HG02678 (cell line): ENCODE results near the gene UEVLD.
"Not testable (repeated sequence)": the region's sequence is repeated elsewhere in the genome, so short reads cannot be mapped to it uniquely, and the experiment has no call there.

Experiments
- ATAC-seq: cut with Tn5 transposase; IDR thresholded peaks from one replicate; pipeline ENCODE4 v1.9.1; 2021; ENCODE audit warnings: mild to moderate bottlenecking, moderate library complexity; ENCODE audit not compliant: unreplicated experiment

The UEVLD gene

DNA sequence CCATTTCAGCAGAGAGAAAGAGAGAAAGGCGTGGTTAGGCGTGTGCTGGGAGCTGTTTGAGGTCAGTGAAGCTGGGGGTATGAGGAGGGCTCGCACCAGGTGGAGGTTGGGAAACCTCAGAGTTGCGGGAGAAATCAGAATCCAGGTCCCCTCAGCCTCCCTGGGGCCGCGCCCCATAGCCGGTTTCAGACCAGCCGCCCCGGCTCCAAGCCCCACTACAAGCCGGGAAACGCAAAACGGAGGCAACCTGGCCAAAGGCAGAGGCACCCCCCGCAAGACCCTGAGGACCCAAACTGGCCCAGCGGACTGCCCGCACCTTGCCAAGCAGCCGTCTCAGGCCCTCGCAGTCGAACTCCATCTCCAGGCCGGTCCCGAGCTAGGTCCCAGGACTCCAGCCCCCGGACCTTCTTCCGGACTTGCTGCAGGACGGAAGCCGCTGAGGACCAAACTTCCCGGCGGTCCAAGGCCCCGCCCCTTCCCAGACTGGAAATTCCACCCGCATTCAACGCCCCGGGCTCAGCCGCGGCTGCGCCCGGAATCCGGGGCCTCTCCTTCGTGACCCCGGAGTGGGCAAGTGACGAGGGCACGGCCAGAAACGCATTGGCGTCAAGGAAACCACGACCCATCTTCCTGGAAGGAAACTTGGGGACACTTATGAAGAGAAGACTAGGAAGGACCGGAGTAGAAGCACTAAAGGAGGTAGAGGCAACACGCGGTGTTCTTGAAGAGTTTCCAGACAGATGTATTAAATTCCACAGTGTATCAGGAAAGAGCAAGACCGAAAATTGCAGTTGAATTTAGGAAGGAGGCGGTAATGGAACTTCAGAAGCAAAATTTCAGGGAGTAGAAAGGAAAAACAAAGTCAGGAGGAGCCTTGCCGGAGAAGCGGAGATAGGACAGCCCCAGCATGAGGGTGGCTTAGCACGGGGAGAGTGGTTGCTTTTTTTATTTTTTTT lies at the start of gene UEVLD:
TSS of gene UEVLD (minus strand) at position 438 of the 956 bp plus-strand sequence. CDS start at position 358, 80 bp downstream.
- peak; percentile 69 for ATAC-seq

DNA sequence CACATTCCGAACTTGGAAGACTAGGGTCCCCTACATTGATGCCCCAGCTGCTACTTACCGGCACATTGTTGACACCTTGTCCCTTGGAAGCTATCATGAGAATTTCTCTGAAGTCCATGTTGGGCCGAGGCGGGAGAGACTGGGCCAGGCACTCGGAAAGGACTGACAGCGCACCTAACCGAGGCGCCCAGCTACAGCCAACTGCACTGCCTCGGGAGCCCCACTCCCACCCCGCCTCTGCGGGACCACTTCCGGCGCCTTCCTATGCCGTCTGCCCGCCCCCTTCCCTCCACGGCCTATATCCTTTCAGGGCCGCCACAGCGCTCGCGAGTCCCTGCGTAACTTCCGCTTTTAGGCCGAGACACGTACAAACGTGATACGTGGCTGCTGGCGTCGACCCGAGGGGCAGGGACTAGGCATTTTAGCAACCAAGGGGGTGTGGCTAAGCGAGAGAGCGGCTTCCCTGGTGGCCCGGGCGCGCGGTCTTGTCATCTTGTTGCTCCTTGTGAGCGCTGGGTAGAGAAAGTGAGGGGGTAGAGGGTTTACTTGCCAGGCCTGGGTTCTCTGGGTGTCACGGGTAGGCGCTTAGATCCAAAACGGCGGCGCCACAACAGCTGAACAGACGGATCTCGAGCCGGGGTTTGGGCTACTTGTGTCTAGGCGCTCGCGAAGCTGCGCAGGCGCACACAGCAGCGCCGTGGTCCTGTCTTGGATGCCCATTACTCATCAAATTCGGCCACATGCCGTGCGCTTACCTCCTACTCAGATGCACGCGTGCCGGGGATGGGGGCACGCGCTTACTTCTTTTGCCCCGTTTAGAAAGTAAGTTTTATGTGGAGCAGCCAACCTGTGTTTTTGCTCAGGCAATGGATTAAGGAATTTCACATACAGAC lies 45.9 kb upstream of the UEVLD start, which contains the start of gene SPTY2D1:
TSS of gene SPTY2D1 (minus strand) at position 203 of the 893 bp plus-strand sequence. CDS start at position 118, 85 bp downstream.
- ATAC-seq = peak; percentile 95

DNA sequence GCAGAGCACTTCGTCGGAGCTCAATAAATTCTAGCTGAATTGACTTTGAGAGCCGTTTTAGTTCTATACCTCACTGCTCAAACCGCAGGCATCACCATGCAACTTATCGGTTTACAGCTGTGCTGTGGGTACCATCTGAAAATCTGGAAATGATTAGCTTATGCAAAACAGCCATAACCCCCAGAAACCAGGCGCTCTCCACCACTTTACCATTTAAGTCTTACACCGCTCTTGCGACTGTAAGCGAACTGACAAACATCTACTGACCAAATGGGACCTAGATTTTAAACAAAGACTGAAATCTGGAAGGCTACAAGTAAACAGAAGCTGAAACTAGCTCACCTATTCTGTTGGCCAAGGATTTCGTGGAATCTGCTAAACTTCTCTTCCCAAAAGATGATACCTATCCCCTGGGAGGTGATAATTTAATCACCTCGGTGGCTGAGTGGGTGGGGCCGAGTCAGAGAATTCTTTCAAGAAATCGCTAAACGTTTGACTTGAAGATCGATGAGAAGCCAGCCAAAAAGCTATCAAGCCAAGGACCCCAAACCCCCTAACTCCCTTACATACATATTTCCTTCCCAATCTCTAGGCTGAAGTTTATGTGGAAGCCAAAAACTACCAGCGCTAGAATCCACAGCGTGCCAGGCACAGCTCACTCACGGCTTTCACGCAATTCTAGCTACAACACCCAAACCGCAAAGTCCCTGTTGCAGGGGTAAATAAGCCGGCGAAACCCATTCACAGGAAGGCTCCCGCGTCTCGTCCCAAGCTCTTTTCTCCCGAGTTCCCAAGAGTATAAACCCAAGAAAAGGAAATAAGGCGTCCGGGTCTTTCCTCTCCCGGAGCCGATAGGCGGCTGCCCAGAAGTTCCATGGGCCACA lies 45.0 kb upstream of the UEVLD start:
- ATAC-seq = peak; percentile 63

DNA sequence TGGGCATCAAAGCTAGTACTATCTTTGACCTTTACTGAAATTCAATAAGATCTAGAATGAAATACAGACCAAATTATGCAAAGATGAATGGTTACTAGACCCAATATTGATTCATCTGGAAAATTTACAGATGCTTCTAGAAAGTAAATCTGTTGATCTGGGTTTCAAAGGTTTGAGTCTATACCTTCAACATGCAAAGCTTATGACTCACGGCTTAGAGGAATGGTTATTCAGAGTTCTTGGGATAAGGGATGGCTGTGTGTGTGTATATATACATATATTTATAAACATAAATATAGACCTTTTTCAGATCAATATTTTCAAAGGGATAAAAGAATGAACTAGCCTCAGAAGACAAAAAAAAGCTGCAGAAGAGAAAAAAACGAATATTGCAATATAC lies 44.3 kb upstream of the UEVLD start:
- ATAC-seq = no peak

DNA sequence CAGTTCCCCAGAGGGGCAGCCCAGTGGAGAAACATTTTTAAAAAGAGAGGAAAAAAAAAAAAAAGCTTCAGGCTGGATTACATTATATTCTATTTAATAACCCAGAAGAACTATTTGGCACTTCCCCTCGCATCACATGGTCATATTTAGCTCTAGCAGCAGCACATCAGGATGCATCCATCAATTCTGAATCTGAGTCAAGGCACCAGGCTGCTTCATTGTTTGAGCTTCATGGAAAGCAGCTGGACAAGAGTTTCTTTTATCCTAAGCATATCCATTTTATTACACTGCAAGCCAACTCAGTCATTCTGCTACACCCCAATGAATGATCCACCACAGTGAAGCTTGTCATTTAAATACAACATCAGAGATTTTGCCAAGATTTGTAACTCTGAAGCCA lies 35.6 kb upstream of the UEVLD start:
- ATAC-seq = no peak

DNA sequence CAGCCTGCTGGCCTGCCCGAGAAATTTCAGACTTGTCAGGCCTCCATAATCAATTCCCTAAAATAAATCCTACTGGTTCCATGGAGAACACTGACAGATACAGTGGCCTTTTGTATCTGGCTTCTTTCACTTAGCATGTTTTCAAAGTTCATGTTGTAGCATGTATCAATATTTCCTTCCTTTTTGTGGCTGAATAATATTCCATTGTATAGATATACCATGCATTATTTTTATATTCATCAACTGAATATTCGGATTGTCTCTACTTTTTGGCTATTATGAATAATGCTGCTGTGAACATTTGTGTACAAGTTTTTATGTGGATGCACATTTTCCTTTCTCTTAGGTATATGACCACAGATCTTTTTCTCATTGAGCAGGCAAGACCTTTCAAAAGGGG lies 35.2 kb upstream of the UEVLD start:
- ATAC-seq = no peak

DNA sequence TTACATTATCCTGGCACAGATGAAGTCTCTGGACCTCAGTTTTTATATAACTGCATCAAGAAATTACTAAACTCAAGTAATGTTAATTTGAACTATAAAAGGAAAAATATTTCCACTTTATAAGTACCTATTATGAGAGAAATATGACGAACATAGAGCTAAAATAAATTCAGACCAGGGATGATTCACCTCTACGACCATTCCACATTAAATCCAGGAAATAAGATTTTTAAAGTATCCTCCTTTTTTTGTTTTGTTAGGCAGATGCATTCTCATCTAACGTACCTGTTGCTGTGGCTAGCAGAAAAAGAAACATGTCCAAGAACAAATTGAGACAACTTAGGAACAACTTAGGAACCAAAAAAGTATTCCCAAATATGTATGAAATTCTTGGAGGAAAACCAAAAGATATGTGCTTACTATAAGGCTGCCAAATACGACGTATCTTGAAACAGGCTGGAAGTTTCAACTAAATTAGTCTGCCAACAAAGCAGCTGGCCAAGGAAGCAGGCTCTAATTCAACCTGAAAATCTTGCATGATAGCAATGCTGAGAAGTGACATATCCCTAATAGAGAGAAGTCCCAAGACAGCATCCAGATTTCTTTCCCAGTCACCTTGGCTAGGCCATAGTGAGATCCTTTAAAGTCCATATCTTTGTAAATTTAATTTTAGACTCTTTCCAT lies 29.9 kb upstream of the UEVLD start:
- no peak for ATAC-seq

DNA sequence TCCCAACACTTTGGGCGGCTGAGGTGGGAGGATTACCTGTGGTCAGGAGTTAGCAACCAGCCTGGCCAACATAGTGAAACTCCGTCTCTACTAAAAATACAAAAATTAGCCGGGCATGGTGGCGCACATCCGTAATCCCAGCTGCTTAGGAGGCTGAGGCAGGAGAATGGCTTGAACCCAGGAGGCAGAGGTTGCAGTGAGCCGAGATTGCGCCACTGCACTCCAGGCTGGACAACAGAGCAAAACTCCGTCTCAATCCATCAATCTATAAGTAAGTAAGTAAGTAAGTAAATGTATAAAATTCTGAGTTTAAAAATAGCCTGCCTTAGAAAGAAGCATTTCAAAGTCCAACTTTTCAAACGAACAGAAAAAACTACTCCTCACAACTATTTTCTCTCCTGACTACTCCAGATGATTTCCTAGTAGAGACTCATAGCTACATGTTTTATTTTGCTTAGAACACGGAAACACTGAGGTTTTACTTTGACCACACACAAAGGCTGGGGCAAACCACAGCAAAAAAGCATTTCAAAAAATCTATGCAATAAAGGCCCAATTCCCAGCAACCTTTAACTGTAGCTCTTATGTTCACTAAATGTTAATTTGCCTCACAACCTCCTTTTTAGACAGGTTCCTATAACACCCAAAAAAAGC lies 29.3 kb upstream of the UEVLD start:
- ATAC-seq = peak; percentile 50

DNA sequence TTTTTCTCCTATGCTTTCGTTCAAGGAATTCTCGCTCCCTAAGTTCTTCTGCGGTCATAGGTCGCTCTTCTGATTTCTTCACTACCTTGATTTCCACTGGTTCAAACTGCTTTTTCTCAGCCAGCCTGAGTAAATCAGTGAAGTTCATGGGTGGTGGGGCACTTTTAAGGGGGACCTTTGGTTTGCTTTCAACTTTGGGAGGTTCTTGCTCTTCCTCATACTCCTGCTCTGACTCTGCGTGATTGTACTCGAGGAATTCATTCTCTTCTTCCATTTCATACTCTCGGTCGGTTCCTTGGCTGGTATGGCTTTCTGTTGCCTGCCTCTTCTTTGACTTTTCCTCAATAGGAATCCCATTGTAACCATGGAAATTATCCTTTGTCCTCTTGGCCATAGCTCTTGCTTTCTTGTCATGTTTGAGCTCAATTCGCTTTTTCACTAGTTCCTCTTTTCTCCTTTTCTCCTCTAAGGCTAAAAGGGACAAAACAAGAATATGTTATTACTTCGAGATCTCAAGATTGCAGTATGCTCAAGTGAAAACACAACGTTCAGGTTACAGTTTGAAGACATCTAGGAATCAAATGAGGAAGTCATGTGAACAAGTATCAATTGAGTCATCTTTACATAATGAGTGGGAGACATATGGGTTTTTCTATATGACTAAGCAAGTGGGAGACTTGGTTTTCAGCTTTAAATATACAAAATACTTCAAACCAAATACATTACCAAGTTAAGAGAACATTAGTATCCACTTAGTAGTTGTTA lies 27.3 kb upstream of the UEVLD start:
- ATAC-seq = peak; percentile 90

DNA sequence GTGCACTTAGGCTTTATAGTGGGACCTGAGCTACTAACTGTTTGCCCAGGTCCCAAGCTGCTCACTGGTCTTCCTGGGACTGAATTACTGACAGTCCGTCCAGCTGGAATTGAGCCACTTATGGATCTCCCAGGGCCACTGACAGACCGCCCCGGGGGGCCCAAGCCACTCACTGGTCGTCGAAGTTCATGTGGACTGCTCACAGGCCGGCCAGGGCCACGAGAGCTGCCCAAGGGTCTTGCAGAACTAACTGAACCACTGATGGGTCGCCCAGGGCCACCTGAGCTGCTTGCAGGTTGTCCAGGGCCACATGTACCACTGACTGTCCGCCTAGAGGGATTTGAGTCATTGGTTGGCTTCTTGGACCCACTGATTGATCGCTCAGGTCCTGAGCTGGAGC lies 26.1 kb upstream of the UEVLD start:
- no peak for ATAC-seq

DNA sequence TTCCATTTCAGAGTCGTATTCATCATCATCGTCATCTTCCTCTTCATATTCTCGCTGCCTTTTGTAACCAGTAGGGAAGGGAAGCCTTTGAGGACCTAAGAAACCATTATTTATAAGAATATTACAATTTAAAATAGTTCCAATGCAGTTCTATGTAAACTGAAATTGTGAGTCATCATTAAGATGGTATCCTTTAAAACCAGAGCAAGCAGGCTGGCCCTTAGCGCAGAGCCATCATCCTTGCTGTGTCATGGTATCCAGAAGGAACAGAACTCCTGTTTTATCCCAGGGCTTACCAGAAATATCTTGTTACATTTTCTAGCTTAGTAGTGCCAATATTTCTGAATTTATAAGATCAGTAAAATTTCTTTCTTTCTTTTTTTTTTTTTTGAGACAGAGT lies 23.9 kb upstream of the UEVLD start:
- ATAC-seq = no peak

DNA sequence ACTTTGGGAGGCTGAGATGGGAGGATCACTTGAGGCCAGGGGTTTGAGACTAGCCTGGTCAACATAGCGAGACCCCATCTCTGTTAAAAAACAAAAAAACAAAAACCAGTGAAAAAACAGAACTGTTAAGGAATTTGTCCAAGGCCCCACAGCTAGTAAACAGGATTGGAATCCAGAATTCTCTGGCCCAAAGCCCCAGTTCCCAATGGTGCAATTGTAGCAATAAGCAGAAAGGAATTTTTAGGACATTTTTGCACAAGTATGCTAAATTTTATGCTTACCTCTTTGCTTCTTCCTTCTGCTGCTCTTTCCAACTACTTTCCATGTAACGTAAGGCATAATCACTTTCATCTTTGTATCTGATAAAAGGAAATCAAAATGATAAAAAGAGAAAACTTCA lies 22.7 kb upstream of the UEVLD start:
- no peak for ATAC-seq

DNA sequence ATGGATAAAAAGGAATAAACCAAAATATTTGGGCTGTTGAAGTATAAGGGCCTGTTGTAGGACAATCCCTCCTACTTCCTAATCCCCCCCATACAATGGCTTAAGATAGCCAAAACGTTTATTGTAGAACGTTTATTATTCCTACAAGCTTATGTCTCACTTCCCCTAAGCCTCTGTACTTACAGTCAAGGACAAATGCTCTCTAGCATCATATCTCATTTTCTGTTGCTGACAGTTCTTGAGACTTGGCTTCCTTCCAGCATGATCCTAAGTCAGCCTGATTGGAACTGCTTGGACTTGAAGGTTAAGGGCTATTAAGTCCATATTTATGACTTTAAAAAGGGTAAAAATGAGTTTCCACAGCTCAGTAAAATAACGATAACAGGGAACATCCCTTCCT lies 19.8 kb upstream of the UEVLD start:
- ATAC-seq = no peak

DNA sequence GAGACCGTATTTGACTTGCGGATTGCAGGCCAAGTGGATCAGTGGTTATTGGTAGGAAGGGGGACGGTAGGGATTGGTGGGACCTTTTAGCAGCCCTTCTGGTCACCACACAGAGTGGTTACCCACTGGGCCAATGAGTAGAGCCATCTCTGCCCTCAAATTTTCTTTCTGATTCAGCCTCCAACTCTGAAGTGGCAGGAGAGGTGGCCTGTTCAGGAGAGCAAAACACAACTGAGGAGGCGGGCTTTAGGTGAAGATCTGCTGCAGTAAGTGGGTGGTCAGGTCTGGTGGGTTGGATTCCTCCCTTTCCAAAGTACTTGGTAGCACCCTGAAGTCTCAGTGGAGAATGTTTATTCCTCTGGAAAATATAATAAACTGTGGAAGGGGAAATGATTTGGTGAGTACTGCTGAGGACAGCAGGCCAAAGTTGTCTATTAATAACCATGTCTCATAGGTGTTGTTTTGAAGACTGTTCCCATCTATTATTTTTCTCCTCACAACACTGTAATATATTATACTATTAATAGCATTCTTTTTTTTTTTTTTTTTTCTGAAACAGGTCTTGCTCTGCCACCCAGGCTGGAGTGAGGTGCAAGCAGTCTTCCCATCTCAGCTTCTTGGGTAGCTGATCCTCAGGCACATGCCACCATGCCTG lies 12.5 kb upstream of the UEVLD start:
- ATAC-seq = no peak

DNA sequence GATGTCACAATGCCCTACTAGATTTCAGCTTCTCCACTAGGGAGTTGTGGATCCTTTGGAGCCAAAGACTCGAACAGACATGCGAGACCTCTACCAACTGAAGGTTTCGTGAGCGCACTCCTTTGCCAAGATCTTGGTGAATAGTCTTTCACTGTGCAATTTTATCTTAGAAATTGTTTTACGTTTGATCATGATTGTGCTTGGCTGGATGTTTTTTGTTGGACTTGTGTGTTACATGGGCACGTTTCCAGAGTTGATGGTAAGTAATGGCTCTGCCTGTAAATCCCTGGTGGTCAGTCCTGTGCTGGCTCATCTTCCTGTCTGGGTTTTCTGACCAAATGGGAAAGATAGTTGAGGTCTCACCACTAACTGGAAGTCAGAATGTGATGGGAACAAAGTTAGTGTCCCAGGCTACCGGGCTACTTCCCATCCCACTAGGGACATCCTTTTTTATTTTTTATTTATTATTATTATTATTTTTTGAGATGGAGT lies 11.3 kb upstream of the UEVLD start, which contains the start of gene MISFA:
TSS of gene MISFA (plus strand) at position 51 of the 492 bp plus-strand sequence. CDS start at position 191, 140 bp downstream.
- no peak for ATAC-seq

DNA sequence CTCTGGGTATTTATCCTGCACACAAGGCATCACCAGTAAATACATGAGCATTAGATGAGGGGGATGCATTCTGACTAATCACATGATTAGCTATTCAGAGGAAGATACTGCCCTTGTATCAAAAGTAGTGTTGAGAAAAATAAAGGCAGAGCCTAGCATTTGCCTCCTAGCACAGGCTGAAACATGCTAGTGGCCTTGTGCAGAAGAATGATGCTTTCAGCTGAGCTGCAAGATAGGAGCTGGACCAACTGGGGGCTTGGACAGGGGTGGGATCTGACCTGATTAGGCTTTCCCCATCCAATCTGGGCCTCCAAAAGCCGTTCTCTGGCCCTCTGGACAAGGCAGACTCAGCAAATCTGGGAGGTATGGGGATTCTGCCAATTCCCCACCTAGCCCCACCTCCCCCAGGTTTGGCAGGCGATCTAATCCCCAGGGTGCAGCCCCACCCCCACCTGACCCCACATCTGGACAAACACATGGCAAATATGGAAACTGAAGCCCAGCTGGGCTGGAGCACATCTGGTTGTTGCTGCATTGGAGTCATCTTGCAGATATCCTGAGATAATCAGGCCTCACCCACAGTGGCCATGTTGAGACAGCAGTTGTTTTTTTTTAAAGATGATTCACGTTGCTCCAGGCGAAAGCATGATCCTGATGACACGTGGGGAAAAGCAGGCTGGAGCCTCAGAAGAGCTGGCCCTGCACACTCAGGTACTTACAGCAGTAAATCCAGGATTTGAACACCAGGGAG lies 6.6 kb upstream of the UEVLD start:
- no peak for ATAC-seq

DNA sequence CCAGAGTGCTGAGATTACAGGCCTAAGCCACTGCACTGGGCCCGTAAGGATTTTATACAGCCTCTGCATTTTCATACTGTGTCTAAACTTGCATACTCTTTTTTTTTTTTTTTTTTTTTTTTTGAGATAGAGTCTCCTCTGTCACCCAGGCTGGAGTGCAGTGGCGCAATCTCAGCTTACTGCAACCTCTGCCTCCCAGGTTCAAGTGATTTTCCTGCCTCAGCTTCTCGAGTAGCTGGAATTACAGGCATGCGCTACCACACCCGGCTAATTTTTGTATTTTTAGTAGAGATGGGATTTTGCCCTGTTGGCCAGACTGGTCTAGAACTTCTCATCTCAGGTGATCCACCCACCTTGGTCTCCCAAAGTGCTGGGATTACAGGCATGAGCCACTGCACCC lies 5.6 kb upstream of the UEVLD start:
- ATAC-seq = not testable (repeated sequence)
